CD4-positive, alpha-beta T cell (primary cell): ENCODE measurements around the gene CST7. TPM values are rescaled to one million over a fixed set of nuclear protein-coding genes. Genes with fewer than 3 reads are reported as not detected.

Source experiments
- ATAC-seq: fragments of 200-7000 bp; cut with Tn5 transposase; one replicate; pipeline ENCODE4 v1.10.0; 2022; ENCODE audit warnings: mild to moderate bottlenecking; ENCODE audit not compliant: poor library complexity
- CTCF ChIA-PET: fragments of 350-600 bp; sonication (Branson Sonifier 250); formaldehyde crosslinking; loops from one replicate; lab custom pipeline; 2021; ENCODE audit warnings: antibody characterized with exemption, inconsistent platforms; lab: Charles Lee
- POLR2A ChIA-PET: fragments of 350-600 bp; sonication (Branson Sonifier 250); formaldehyde crosslinking; loops from one replicate; lab custom pipeline; 2021; ENCODE audit warnings: antibody characterized with exemption, inconsistent platforms; lab: Charles Lee
- DNase-seq, 14 experiments: peaks; one replicate each; pipeline ENCODE4 v3.0.0-alpha.2; 2013 to 2020; ENCODE audit warnings: mixed read lengths in 2 of 14
- H3K27ac ChIP-seq, 2 donors: one replicate each; pipeline versions ENCODE4 v1.5.1 to v1.7.0; 2013; ENCODE audit warnings: low read length in 2 of 2, low read depth in 1 of 2, mild to moderate bottlenecking in 1 of 2
- H3K27me3 ChIP-seq, 2 experiments: 1 replicate in 1 of 2; 2 replicates in 1 of 2; pipeline versions ENCODE4 v1.6.1 to v1.7.0; 2013; ENCODE audit warnings: low read length in 2 of 2, control low read depth in 1 of 2, mild to moderate bottlenecking in 1 of 2, moderate library complexity in 1 of 2; ENCODE audit not compliant: insufficient read depth in 2 of 2, control insufficient read depth in 1 of 2
- H3K36me3 ChIP-seq: one replicate; pipeline ENCODE4 v1.6.1; 2013; ENCODE audit warnings: low read length, control low read depth; ENCODE audit not compliant: insufficient read depth
- H3K4me1 ChIP-seq: one replicate; pipeline ENCODE4 v1.6.1; 2013; ENCODE audit warnings: low read length, control low read depth; ENCODE audit not compliant: insufficient read depth
- H3K4me3 ChIP-seq: one replicate; pipeline ENCODE4 v1.5.1; 2013; ENCODE audit warnings: mild to moderate bottlenecking, low read length, moderate library complexity
- H3K9me3 ChIP-seq, 2 experiments: 1 replicate in 1 of 2; 2 replicates in 1 of 2; pipeline versions ENCODE4 v1.6.1 to v1.7.0; 2013; ENCODE audit warnings: low read length in 2 of 2, mild to moderate bottlenecking in 2 of 2, control low read depth in 1 of 2, moderate library complexity in 1 of 2; ENCODE audit not compliant: control insufficient read depth in 1 of 2, insufficient read depth in 1 of 2
- H3K27ac Mint-ChIP-seq: one replicate; pipeline ENCODE4 v1.8.0; 2020; ENCODE audit warnings: mixed read lengths
- H3K27me3 Mint-ChIP-seq: one replicate; pipeline ENCODE4 v1.8.0; 2021; ENCODE audit warnings: mixed read lengths
- H3K36me3 Mint-ChIP-seq: one replicate; pipeline ENCODE4 v1.8.0; 2021; ENCODE audit warnings: low read depth, mixed read lengths
- H3K4me1 Mint-ChIP-seq: one replicate; pipeline ENCODE4 v1.8.0; 2021; ENCODE audit warnings: low read depth, mixed read lengths
- H3K4me3 Mint-ChIP-seq: one replicate; pipeline ENCODE4 v1.8.0; 2020; ENCODE audit warnings: mild to moderate bottlenecking, mixed read lengths
- H3K9me3 Mint-ChIP-seq: one replicate; pipeline ENCODE4 v1.8.0; 2020; ENCODE audit warnings: mixed read lengths
- intact Hi-C, 2 experiments: fragments of 100-400 bp; cut with DNase I in 1 of 2; cut with micrococcal nuclease in 1 of 2; formaldehyde crosslinking; loops; one replicate each; pipeline versions ENCODE4 v1.15.1 to v1.9.0; 2023 to 2025; cut with DNase I, micrococcal nuclease
- total RNA-seq, 174 experiments: library from RNA in 2 of 174; stranded (reverse) in 2 of 174; gene quantifications; one replicate each; pipeline ENCODE4 v1.2.3 and lab custom pipeline; 2021 to 2026
- TF ChIP-seq, protein P1 (sequence below): fragments of 200-600 bp; IDR thresholded peaks from one replicate; pipeline ENCODE4 v1.8.0; 2022; ENCODE audit warnings: antibody characterized with exemption, mild to moderate bottlenecking

CST7 gene
- total RNA-seq, 2 experiments from 2014 or later = 3.2 to 4.4 TPM

DNA sequence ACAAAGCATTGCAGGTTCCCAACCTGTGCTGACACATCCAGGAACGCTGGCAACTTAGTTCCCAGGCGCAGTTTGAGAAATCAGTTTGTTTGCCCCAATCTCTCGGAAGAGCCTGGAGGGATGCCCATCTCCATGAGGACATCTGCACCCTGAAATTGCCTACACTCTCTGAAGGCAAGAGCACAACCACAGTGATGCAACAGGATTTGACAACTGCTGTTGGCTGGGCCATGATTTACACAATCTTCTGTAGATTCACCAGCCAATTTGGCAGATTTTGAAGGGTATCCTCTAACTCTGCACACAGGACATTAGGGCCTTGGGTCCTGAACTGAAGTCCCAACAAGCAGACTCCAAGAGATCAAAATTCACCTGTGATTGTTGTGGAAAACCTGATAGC is 40.1 kb downstream of the CST7 start:
- intact Hi-C loops = no loop called here
- Histone ChIP-seq H3K36me3 (peaks cover 8% of the 10 kb centered on the region), H3K4me3 (no peak overlapping the region), H3K27ac (no peak overlapping the region), H3K27me3 (no peaks in the 10 kb centered on the region), H3K4me1 (peaks cover 51% of the 10 kb centered on the region), H3K9me3 (no peaks in the 10 kb centered on the region)
- DNase-seq (no peak), ATAC-seq (no peak)
- H3K36me3 Mint-ChIP-seq = peaks cover 21% of the 10 kb centered on the region
- CTCF ChIA-PET = no interaction called here
- H3K4me1 Mint-ChIP-seq = peaks cover 95% of the 10 kb centered on the region
- TF ChIP-seq, protein P1, sequence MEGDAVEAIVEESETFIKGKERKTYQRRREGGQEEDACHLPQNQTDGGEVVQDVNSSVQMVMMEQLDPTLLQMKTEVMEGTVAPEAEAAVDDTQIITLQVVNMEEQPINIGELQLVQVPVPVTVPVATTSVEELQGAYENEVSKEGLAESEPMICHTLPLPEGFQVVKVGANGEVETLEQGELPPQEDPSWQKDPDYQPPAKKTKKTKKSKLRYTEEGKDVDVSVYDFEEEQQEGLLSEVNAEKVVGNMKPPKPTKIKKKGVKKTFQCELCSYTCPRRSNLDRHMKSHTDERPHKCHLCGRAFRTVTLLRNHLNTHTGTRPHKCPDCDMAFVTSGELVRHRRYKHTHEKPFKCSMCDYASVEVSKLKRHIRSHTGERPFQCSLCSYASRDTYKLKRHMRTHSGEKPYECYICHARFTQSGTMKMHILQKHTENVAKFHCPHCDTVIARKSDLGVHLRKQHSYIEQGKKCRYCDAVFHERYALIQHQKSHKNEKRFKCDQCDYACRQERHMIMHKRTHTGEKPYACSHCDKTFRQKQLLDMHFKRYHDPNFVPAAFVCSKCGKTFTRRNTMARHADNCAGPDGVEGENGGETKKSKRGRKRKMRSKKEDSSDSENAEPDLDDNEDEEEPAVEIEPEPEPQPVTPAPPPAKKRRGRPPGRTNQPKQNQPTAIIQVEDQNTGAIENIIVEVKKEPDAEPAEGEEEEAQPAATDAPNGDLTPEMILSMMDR = no peak
- POLR2A ChIA-PET = interaction anchor here (1.6 kb wide), 1 partner anchor 68 kb away, joined by 4 read pairs; no protein-coding TSS in a partner anchor
- H3K27ac Mint-ChIP-seq = no peak overlapping the region
- no peaks in the 10 kb centered on the region for H3K27me3 Mint-ChIP-seq
- no peaks in the 10 kb centered on the region for H3K9me3 Mint-ChIP-seq
- H3K4me3 Mint-ChIP-seq = peak overlapping the region; percentile 11

DNA sequence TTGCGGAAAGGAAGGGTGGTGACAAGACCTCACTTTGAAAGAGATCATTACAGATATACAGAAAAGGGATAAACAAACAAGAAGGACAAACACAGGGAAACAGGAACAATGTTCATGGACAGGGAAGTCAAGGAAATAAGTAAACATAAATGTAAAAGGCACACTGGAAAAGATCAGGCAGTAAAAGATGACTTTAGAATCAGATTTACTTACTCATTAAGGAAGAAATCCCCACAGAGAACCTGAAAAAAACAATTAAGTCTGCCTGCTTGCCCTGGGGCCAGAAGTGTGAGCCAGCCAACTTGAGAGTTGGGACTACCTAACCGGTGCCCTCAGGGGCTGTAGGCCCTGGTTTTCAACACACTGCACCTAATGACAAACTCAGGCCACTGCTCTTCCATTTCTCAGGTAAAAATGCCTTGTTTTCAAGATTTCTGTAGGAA is 41.8 kb downstream of the CST7 start:
- H3K36me3 ChIP-seq = peaks cover 8% of the 10 kb centered on the region
- H3K36me3 Mint-ChIP-seq = peaks cover 10% of the 10 kb centered on the region
- peak overlapping the region; percentile 96 for H3K4me3 Mint-ChIP-seq
- TF ChIP-seq, protein P1 = no peak
- H3K4me3 ChIP-seq = no peak overlapping the region
- peaks cover 51% of the 10 kb centered on the region for H3K4me1 ChIP-seq
- ChIA-PET POLR2A (interaction anchor here (1.6 to 7.0 kb wide), 2 partner anchors 67 kb away, joined by 4 to 77 read pairs; partner anchors contain the start of gene ACSS1), CTCF (no interaction called here)
- intact Hi-C loops = loop anchor here in 1 of 2 experiments (5.0 to 10.0 kb wide), 5 partner anchors 256 to 1639 kb away; partner anchors contain the start of genes NAPB, NXT1 and PYGB
- H3K27ac ChIP-seq = no peak overlapping the region
- H3K27ac Mint-ChIP-seq = peak overlapping the region; percentile 99
- H3K27me3 Mint-ChIP-seq = no peaks in the 10 kb centered on the region
- ATAC-seq (no peak), DNase-seq (peak in 1 of 14 experiments; percentile 12)
- no peaks in the 10 kb centered on the region for H3K9me3 Mint-ChIP-seq
- H3K27me3 ChIP-seq = no peaks in the 10 kb centered on the region
- H3K9me3 ChIP-seq = no peaks in the 10 kb centered on the region
- H3K4me1 Mint-ChIP-seq = peaks cover 90% of the 10 kb centered on the region

DNA sequence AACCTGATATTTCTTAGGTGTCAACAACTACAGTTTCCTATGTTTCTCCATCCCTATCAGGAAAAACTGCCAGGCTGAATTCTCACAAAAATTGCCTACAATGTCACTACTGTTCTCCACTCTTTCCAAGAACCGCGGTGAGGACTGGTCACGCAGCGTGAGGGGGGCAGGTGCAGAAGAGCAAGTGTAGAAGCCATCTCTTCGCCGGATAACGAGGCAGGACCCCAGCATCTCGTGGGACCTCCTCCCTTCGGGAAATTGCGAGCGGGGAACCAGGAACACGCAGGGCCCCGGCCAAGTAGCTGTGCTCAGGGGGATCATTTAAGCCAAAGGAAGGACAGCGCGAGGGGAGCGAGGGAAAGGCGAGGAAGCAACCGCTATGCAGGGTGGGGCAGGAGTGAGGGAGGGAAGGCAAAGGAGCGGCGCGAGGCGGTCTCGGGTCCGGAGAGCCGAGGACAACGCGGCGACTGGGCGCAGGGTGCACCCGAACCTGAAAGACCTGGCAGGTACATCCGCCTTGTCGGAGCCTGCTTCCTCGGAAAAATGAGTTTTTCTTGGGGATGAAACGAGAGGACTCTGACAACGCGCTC is 42.9 kb downstream of the CST7 start:
- H3K36me3 ChIP-seq = peaks cover 8% of the 10 kb centered on the region
- peaks cover 42% of the 10 kb centered on the region for H3K4me1 ChIP-seq
- TF ChIP-seq, protein P1 = no peak
- Mint-ChIP-seq H3K27ac (peak overlapping the region; percentile 99), H3K36me3 (peaks cover 10% of the 10 kb centered on the region), H3K27me3 (no peaks in the 10 kb centered on the region), H3K4me3 (peak overlapping the region; percentile 96), H3K4me1 (peaks cover 80% of the 10 kb centered on the region), H3K9me3 (no peaks in the 10 kb centered on the region)
- DNase-seq = peak in 2 of 14 experiments; percentile 12 to 35
- H3K9me3 ChIP-seq = no peaks in the 10 kb centered on the region
- H3K4me3 ChIP-seq = peak overlapping the region; percentile 87
- POLR2A ChIA-PET = interaction anchor here (1.3 to 7.0 kb wide), 4 partner anchors 15 to 73 kb away, joined by 4 to 77 read pairs (median 8); partner anchors contain the start of gene ACSS1
- CTCF ChIA-PET = no interaction called here
- ATAC-seq = no peak
- intact Hi-C loops = loop anchor here in 1 of 2 experiments (2.0 to 10.0 kb wide), 6 partner anchors 205 to 1640 kb away; partner anchors contain the start of genes NAPB, NXT1 and PYGB
- peak overlapping the region; percentile 90 to 97 for H3K27ac ChIP-seq
- no peaks in the 10 kb centered on the region for H3K27me3 ChIP-seq
